Measurements from ENCODE around the gene RRAGB.
"Not testable (repeated sequence)": the region's sequence is repeated elsewhere in the genome, so short reads cannot be mapped to it uniquely, and the experiment has no call there.

- TF ChIP-seq CTCF, EP300 (IDR thresholded peaks at IDR 0.05): not testable (repeated sequence)
Measured at GRCh38 chrX:55705066-55705465, 12.5 kb upstream of the RRAGB start.
